Measurements from ENCODE around the gene CHST10. TPM values are rescaled to one million over a fixed set of nuclear protein-coding genes. Genes with fewer than 3 reads are reported as not detected.
"Not testable (repeated sequence)": the region's sequence is repeated elsewhere in the genome, so short reads cannot be mapped to it uniquely, and the experiment has no call there.

CHST10 gene
- total RNA-seq, 2 donors from 2014 or later: 3.3 to 9.9 TPM

- no peak for ATAC-seq (replicated peaks)
- Mint-ChIP-seq H3K36me3 (ENCODE audit: low read depth) (no peaks in the 10 kb centered on the region), H3K4me3 (no peak overlapping the region), H3K27me3 (peaks cover 44% of the 10 kb centered on the region), H3K9me3 (no peaks in the 10 kb centered on the region), H3K4me1 (no peaks in the 10 kb centered on the region), H3K27ac (no peak overlapping the region)
Observed at GRCh38 chr2:100352521-100352920, 64.9 kb downstream of the CHST10 start.

GRCh38 chr2:100350661-100351185, 66.7 kb downstream of the CHST10 start:
- Mint-ChIP-seq H3K9me3 (no peaks in the 10 kb centered on the region), H3K36me3 (ENCODE audit: low read depth) (no peaks in the 10 kb centered on the region), H3K27ac (no peak overlapping the region), H3K4me3 (no peak overlapping the region), H3K4me1 (no peaks in the 10 kb centered on the region), H3K27me3 (peaks cover 34% of the 10 kb centered on the region)
- no peak for ATAC-seq (replicated peaks)

GRCh38 chr2:100345144-100345543, 72.3 kb downstream of the CHST10 start:
- H3K4me1 Mint-ChIP-seq; H3K9me3 Mint-ChIP-seq; H3K36me3 Mint-ChIP-seq (ENCODE audit: low read depth); ATAC-seq (replicated peaks); H3K27ac Mint-ChIP-seq; H3K4me3 Mint-ChIP-seq: not testable (repeated sequence)
- H3K27me3 Mint-ChIP-seq: peaks cover 34% of the 10 kb centered on the region

- H3K27ac Mint-ChIP-seq: no peak overlapping the region
- no peak overlapping the region for H3K4me3 Mint-ChIP-seq
- no peaks in the 10 kb centered on the region for H3K36me3 Mint-ChIP-seq (ENCODE audit: low read depth)
- peaks cover 31% of the 10 kb centered on the region for H3K27me3 Mint-ChIP-seq
- H3K4me1 Mint-ChIP-seq: no peaks in the 10 kb centered on the region
- no peak for ATAC-seq (replicated peaks)
- peaks cover 4% of the 10 kb centered on the region for H3K9me3 Mint-ChIP-seq
Observed at GRCh38 chr2:100344433-100344832, 73.0 kb downstream of the CHST10 start.

- not testable (repeated sequence) for H3K4me3 Mint-ChIP-seq; H3K4me1 Mint-ChIP-seq; H3K36me3 Mint-ChIP-seq (ENCODE audit: low read depth); H3K27ac Mint-ChIP-seq; H3K9me3 Mint-ChIP-seq; ATAC-seq (replicated peaks)
- H3K27me3 Mint-ChIP-seq: peaks cover 31% of the 10 kb centered on the region
Observed at GRCh38 chr2:100342466-100342865, 75.0 kb downstream of the CHST10 start.

Other genes with a start within 250 kb of the CHST10 start
- gene LONRF2, start 95.2 kb downstream of the CHST10 start, total RNA-seq: 1 to 10 TPM in 1 of 2 donors, under 1 TPM in 1; 0.16 to 1.1 TPM
- not detected for gene NMS, start 52.8 kb upstream of the CHST10 start, total RNA-seq
- 10 to 100 TPM; 26.1 to 55.9 TPM for gene PDCL3, start 145.3 kb upstream of the CHST10 start, total RNA-seq

Measured in activated T-helper 17 cell treated with anti-CD3 and anti-CD28 coated beads, Interleukin-2, amount 50 U/mL, for 72 hours (primary cell).